HepG2 (cell line): ENCODE results near the gene RAD51D. TPM values are rescaled to one million over a fixed set of nuclear protein-coding genes. Genes with fewer than 3 reads are reported as not detected.

Experiments
- ATM ChIP-seq: fragments of 450-650 bp; IDR thresholded peaks from 2 replicates; pipeline ENCODE4 v1.7.1; 2017; ENCODE audit warnings: mild to moderate bottlenecking, borderline replicate concordance
- IRX3 ChIP-seq: sonication (generic); formaldehyde crosslinking; IDR thresholded peaks from 2 replicates; pipeline ENCODE4 v1.8.1; 2023; ENCODE audit warnings: mild to moderate bottlenecking, low read depth, missing genetic modification reagents, borderline replicate concordance
- LCORL ChIP-seq, 2 experiments: fragments of 450-650 bp in 1 of 2; sonication (generic) in 1 of 2; formaldehyde crosslinking in 1 of 2; IDR thresholded peaks; 2 replicates each; pipeline versions ENCODE4 v1.5.0 to v1.6.1; 2017 to 2020; ENCODE audit warnings: antibody characterized with exemption in 1 of 2, missing genetic modification reagents in 1 of 2
- MLXIP ChIP-seq: sonication (generic); formaldehyde crosslinking; IDR thresholded peaks from 2 replicates; pipeline ENCODE4 v1.9.0; 2021; ENCODE audit warnings: missing genetic modification reagents, borderline replicate concordance
- SIN3A ChIP-seq: IDR thresholded peaks from 2 replicates; pipeline ENCODE4 v1.6.1; 2011; ENCODE audit warnings: low read depth, mild to moderate bottlenecking, control low read depth, low read length, borderline replicate concordance
- SRY ChIP-seq: sonication (generic); formaldehyde crosslinking; IDR thresholded peaks from 2 replicates; pipeline ENCODE4 v1.8.0; 2022; ENCODE audit warnings: mild to moderate bottlenecking, missing genetic modification reagents
- WIZ ChIP-seq: sonication (generic); formaldehyde crosslinking; IDR thresholded peaks from 2 replicates; pipeline ENCODE4 v1.5.1; 2020; ENCODE audit warnings: mild to moderate bottlenecking, missing genetic modification reagents
- ZMYM2 ChIP-seq: sonication (generic); formaldehyde crosslinking; IDR thresholded peaks from 2 replicates; pipeline ENCODE4 v1.8.0; 2022; ENCODE audit warnings: mild to moderate bottlenecking, missing genetic modification reagents
- ZMYM4 ChIP-seq: sonication (generic); formaldehyde crosslinking; IDR thresholded peaks from 2 replicates; pipeline ENCODE4 v1.8.1; 2023; ENCODE audit warnings: mild to moderate bottlenecking, missing genetic modification reagents
- ZNF10 ChIP-seq: sonication (generic); formaldehyde crosslinking; IDR thresholded peaks from 2 replicates; pipeline ENCODE4 v1.4.0; 2020; ENCODE audit warnings: mild to moderate bottlenecking, low read depth, missing genetic modification reagents, borderline replicate concordance
- ZNF12 ChIP-seq: sonication (generic); formaldehyde crosslinking; IDR thresholded peaks from 2 replicates; pipeline ENCODE4 v1.5.0; 2020; ENCODE audit warnings: missing genetic modification reagents
- ZNF274 ChIP-seq: sonication (generic); formaldehyde crosslinking; IDR thresholded peaks from 2 replicates; pipeline ENCODE4 v1.5.1; 2020; ENCODE audit warnings: mild to moderate bottlenecking, missing genetic modification reagents
- ZNF570 ChIP-seq: sonication (generic); formaldehyde crosslinking; IDR thresholded peaks from 2 replicates; pipeline ENCODE4 v1.4.0; 2020; ENCODE audit warnings: mild to moderate bottlenecking, missing genetic modification reagents, borderline replicate concordance
- ZNF644 ChIP-seq: IDR thresholded peaks from 2 replicates; pipeline ENCODE4 v1.6.1; 2016; ENCODE audit warnings: low read depth
- ZNF75D ChIP-seq: sonication (generic); formaldehyde crosslinking; IDR thresholded peaks from 2 replicates; pipeline ENCODE4 v1.8.1; 2023; ENCODE audit warnings: missing genetic modification reagents, mild to moderate bottlenecking, borderline replicate concordance
- polyA plus RNA-seq, 8 experiments: library from polyadenylated mRNA; depleted of rRNA in 3 of 8; stranded (reverse) in 7 of 8; unstranded in 1 of 8; fragments of >200 nt; fragmentation: Illumina TruSeq in 4 of 8; extraction: Trizol in 4 of 8; gene quantifications; 2 replicates each; pipeline versions ENCODE4 v1.2.1 to v1.2.3, GENCODE V29; 2011 to 2016; ENCODE audit warnings: low read depth in 4 of 8, missing spikeins in 1 of 8, mixed read lengths in 1 of 8; ENCODE audit not compliant: insufficient read depth in 1 of 8
- total RNA-seq, 5 experiments: library from RNA; depleted of rRNA; stranded (reverse); fragments of >200 nt; fragmentation: Illumina TruSeq; extraction: Trizol; gene quantifications; 2 replicates each; pipeline ENCODE4 v1.2.3, GENCODE V29; 2016; ENCODE audit warnings: low read depth in 1 of 5
- TF ChIP-seq, protein P1 (sequence below): sonication (generic); formaldehyde crosslinking; IDR thresholded peaks from 2 replicates; pipeline ENCODE4 v1.4.0; 2020; ENCODE audit warnings: mild to moderate bottlenecking, low read depth, missing genetic modification reagents
- TF ChIP-seq, protein P2 (sequence below): sonication (generic); formaldehyde crosslinking; IDR thresholded peaks from 2 replicates; pipeline ENCODE4 v1.5.0; 2020; ENCODE audit warnings: mild to moderate bottlenecking, missing genetic modification reagents, moderate library complexity

RAD51D gene
- total and polyA plus RNA-seq, 2 of the 13 experiments (the other 11 are each of a cell fraction or from before 2014, with no cell fraction given): 6.7 to 13.1 TPM

DNA sequence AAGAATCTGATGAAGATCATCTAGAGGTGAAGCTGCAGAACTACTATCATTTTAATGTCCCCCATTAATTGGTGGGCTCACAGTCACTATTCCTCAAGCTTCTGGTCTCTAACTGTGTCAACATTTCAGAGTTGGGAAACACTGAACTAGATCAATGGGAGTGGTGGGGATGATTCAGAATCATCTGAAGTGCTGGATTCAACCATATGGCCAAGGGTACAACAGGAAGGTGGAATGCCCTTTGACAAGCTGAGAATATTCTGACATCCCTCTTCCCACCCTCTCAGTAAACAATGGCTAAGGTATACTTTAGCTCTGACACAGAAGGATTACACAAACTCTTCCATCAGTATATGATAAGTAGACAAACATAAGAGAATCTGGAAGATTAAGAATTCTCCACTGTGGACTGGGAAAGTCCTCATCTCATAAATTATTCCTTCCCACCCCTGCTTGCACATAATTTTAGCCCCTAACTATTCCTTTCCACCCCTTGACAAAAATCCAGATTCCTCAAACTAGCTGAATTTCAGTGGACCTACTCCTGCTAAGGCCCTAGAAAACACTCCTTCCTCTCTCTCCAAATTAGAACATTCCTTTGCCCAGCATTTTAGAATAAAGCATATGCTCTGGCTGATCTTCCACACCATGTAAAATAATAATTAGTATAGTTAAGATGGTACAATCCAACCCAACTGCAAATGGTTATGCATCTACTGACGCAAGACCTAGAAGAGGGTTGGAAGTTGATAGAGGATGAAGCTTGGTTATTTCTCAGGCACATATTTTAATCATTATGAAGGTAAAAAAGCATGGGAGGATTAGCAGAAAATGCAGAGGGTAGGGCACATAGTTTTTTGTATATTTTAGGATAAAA is 39.9 kb downstream of the RAD51D start (continued):
- no peak for TF ChIP-seq MLXIP (CRISPR knock-in tag)
- no peak for TF ChIP-seq LCORL (IDR thresholded peaks at IDR 0.05)
- peak; percentile 46; the same call in 1 of the 2 replicates for TF ChIP-seq LCORL (CRISPR knock-in tag; IDR thresholded peaks at IDR 0.05)
- TF ChIP-seq ZNF12 (CRISPR knock-in tag): no peak
- no peak for TF ChIP-seq WIZ (CRISPR knock-in tag)
- peak; percentile 62; the same call in 1 of the 2 replicates for TF ChIP-seq SIN3A
- TF ChIP-seq IRX3 (CRISPR knock-in tag): no peak
- no peak for TF ChIP-seq ZNF75D (CRISPR knock-in tag)
- no peak for TF ChIP-seq ZNF10
- TF ChIP-seq ZNF570 (CRISPR knock-in tag): no peak
- 0 out of 2 replicates have a peak, but pooled peaks have one; percentile 50 for TF ChIP-seq ZNF644 (CRISPR knock-in tag)
- no peak for TF ChIP-seq ZNF274 (CRISPR knock-in tag)
- TF ChIP-seq, protein P1, sequence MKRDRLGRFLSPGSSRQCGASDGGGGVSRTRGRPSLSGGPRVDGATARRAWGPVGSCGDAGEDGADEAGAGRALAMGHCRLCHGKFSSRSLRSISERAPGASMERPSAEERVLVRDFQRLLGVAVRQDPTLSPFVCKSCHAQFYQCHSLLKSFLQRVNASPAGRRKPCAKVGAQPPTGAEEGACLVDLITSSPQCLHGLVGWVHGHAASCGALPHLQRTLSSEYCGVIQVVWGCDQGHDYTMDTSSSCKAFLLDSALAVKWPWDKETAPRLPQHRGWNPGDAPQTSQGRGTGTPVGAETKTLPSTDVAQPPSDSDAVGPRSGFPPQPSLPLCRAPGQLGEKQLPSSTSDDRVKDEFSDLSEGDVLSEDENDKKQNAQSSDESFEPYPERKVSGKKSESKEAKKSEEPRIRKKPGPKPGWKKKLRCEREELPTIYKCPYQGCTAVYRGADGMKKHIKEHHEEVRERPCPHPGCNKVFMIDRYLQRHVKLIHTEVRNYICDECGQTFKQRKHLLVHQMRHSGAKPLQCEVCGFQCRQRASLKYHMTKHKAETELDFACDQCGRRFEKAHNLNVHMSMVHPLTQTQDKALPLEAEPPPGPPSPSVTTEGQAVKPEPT (CRISPR knock-in tag): no peak
- no peak for TF ChIP-seq ATM
- TF ChIP-seq ZMYM4: no peak
- TF ChIP-seq, protein P2, sequence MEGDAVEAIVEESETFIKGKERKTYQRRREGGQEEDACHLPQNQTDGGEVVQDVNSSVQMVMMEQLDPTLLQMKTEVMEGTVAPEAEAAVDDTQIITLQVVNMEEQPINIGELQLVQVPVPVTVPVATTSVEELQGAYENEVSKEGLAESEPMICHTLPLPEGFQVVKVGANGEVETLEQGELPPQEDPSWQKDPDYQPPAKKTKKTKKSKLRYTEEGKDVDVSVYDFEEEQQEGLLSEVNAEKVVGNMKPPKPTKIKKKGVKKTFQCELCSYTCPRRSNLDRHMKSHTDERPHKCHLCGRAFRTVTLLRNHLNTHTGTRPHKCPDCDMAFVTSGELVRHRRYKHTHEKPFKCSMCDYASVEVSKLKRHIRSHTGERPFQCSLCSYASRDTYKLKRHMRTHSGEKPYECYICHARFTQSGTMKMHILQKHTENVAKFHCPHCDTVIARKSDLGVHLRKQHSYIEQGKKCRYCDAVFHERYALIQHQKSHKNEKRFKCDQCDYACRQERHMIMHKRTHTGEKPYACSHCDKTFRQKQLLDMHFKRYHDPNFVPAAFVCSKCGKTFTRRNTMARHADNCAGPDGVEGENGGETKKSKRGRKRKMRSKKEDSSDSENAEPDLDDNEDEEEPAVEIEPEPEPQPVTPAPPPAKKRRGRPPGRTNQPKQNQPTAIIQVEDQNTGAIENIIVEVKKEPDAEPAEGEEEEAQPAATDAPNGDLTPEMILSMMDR (CRISPR knock-in tag): no peak
- TF ChIP-seq SRY (CRISPR knock-in tag): no peak
- TF ChIP-seq ZMYM2 (CRISPR knock-in tag): no peak
